ENCODE results near the gene PTBP3. TPM values are rescaled to one million over a fixed set of nuclear protein-coding genes. Genes with fewer than 3 reads are reported as not detected.
"Not testable (repeated sequence)": the region's sequence is repeated elsewhere in the genome, so short reads cannot be mapped to it uniquely, and the experiment has no call there.

PTBP3 gene
- total RNA-seq, 4 donors from 2014 or later = 52.1 to 126 (median 71.0) TPM

DNA sequence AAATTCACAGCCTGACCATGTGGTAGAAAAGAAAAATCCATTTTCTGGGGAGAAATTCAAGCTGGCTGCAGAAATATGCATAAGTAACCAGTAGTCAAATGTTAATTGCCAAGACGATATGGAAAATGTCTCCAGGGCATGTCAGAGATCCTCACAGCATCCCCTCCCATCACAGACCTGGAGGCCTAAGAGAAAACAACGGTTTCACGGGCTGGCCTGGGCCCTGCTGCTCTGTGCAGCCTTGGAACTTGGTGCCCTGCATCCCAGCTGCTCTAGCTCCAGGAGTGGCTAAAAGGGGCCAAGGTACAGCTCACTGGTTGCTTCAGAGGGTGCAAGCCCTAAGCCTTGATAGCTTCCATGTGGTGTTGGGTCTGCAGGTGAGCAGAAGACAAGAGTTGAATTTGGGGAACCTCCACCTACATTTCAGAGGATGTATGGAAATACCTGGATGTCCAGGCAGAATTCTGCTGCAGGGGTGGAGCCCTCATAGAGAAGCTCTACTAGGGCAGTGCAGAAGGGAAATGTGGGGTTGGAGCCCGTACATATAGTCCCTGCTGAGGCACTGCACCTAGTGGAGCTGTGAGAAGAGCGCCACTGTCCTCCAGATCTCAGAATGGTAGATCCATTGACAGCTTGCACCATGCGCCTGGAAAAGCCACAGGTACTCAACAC lies 49.7 kb downstream of the PTBP3 start:
- Histone ChIP-seq H3K4me1 (no peaks in the 10 kb centered on the region), H3K36me3 (peaks cover 0 to 11% (median 0%) of the 10 kb centered on the region in 3 donors), H3K4me3 (no peak overlapping the region), H3K27me3 (no peaks in the 10 kb centered on the region), H3K9me3 (peaks cover 0 to 11% (median 5%) of the 10 kb centered on the region in 4 donors), H3K27ac (no peak overlapping the region)
- no peak for DNase-seq
- no peak for TF ChIP-seq POLR2A (IDR thresholded peaks at IDR 0.05)
- TF ChIP-seq, protein P1, sequence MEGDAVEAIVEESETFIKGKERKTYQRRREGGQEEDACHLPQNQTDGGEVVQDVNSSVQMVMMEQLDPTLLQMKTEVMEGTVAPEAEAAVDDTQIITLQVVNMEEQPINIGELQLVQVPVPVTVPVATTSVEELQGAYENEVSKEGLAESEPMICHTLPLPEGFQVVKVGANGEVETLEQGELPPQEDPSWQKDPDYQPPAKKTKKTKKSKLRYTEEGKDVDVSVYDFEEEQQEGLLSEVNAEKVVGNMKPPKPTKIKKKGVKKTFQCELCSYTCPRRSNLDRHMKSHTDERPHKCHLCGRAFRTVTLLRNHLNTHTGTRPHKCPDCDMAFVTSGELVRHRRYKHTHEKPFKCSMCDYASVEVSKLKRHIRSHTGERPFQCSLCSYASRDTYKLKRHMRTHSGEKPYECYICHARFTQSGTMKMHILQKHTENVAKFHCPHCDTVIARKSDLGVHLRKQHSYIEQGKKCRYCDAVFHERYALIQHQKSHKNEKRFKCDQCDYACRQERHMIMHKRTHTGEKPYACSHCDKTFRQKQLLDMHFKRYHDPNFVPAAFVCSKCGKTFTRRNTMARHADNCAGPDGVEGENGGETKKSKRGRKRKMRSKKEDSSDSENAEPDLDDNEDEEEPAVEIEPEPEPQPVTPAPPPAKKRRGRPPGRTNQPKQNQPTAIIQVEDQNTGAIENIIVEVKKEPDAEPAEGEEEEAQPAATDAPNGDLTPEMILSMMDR (IDR thresholded peaks at IDR 0.05) = no peak

DNA sequence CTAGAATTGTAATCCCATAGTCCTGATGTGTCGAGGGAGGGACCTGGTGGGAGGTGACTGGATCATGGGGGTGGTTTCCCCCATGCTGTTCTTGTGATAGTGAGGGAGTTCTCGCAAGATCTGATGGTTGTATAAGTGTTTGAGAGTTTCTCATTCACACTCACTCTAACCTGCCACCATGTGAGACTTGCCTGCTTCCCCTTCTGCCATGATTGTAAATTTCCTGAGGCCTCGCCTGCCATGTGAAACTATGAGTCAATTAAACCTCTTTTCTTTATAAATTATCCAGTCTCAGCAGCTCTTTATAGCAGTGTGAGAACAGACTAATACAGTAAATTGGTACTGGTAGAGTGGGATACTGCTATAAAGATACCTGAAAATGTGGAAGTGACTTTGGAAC lies 50.6 kb downstream of the PTBP3 start:
- H3K36me3 ChIP-seq = peaks cover 0 to 11% (median 0%) of the 10 kb centered on the region in 3 donors
- not testable (repeated sequence) for H3K4me3 ChIP-seq, DNase-seq

DNA sequence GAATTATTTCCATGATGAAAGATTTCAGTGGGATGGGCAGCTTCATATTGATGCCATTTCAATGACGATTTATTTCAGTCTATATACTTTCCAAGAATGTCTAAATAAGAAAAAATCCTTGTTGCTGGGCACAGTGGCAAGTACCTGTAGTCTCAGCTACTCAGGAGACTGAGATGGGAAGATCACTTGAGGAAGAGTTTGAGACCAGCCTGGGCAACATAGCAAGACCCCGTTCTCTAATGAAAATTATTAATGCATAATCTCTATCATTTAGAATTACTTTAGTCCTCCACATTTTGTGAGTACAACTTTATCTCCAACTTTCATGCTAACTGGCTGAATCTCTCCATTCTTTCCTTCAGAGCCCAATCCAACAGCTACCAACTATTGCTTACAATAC lies 52.5 kb downstream of the PTBP3 start:
- Histone ChIP-seq H3K4me1 (no peaks in the 10 kb centered on the region), H3K4me3 (no peak overlapping the region), H3K36me3 (peaks cover 0 to 11% (median 0%) of the 10 kb centered on the region in 3 donors), H3K27me3 (no peaks in the 10 kb centered on the region), H3K9me3 (peaks cover 0 to 11% (median 5%) of the 10 kb centered on the region in 4 donors), H3K27ac (no peak overlapping the region)
- no peak for TF ChIP-seq POLR2A (IDR thresholded peaks at IDR 0.05)
- TF ChIP-seq, protein P1 (IDR thresholded peaks at IDR 0.05) = no peak
- DNase-seq = no peak

More for the DNA sequence above, 50.6 kb downstream of the PTBP3 start:
- H3K4me1 ChIP-seq, H3K27me3 ChIP-seq, H3K27ac ChIP-seq: not testable (repeated sequence)
- peaks cover 0 to 11% (median 5%) of the 10 kb centered on the region in 4 donors for H3K9me3 ChIP-seq

DNA sequence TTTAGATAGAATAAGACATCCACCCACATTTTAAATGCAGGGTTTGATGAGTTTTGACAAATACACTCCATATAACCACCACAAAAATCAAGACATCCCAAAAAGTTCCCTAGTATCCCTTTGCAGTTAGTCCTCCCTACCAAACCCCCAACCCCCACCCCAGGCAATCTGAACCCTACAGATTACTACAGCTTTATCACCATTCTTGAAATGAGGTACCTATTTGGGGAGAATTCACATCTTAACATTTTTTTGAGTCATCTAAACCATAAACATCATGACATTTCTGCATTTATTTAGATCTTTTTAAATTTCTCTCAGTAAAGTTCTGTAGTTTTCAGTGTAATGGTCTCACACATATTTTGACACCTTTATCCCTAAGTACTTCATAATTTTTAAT lies 53.9 kb downstream of the PTBP3 start:
- H3K27me3 ChIP-seq = no peaks in the 10 kb centered on the region

DNA sequence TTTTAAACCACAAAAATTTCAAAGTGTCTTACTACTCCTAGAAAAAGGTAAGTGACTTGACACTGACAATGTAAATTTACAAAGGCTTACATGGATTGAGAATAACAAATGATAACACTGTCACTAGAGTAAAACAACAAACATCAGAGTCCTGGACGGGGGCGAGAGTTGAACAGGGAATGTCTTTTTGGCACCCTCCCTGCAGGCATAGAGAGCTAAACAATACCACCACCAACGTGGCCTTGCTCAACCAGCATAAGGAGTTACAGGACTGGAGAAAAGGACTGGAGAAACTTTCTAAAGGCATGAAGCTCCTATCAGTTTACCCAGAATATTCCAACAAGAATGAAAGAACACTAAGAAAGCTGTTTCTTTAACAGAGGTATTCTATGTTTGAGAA lies 55.3 kb downstream of the PTBP3 start:
- TF ChIP-seq, protein P1 (IDR thresholded peaks at IDR 0.05) = no peak
- no peak for TF ChIP-seq POLR2A (IDR thresholded peaks at IDR 0.05)
- no peak for DNase-seq
- Histone ChIP-seq H3K36me3 (no peaks in the 10 kb centered on the region), H3K27ac (no peak overlapping the region), H3K27me3 (no peaks in the 10 kb centered on the region), H3K4me3 (no peak overlapping the region), H3K4me1 (no peaks in the 10 kb centered on the region), H3K9me3 (no peaks in the 10 kb centered on the region)

More for the DNA sequence above, 53.9 kb downstream of the PTBP3 start:
- no peak overlapping the region for H3K27ac ChIP-seq
- H3K9me3 ChIP-seq = peaks cover 0 to 11% (median 5%) of the 10 kb centered on the region in 4 donors
- H3K4me3 ChIP-seq = no peak overlapping the region
- TF ChIP-seq, protein P1 (IDR thresholded peaks at IDR 0.05) = no peak
- TF ChIP-seq POLR2A (IDR thresholded peaks at IDR 0.05) = no peak
- no peak for DNase-seq
- H3K36me3 ChIP-seq = peaks cover 0 to 10% (median 0%) of the 10 kb centered on the region in 3 donors
- H3K4me1 ChIP-seq = no peaks in the 10 kb centered on the region

DNA sequence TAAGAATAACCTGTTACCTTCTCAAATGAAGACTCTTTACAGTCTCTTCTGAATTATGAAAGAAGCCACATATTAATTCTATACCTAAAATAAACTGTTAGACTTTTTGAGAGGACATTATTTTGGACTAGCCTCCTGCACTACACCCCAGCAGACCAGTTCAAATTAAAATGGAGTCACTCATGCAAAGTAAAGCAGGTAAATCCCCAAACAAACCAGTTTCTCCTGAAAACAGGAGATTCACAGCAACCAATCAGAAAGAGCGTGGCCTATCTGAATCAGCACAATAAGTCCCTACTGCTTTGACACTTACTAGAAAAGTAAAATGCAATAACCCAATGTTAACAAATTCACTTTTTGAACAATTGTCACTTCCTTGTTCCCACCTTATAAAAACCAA lies 58.8 kb downstream of the PTBP3 start:
- DNase-seq = no peak
- H3K27ac ChIP-seq = no peak overlapping the region
- TF ChIP-seq, protein P1 (IDR thresholded peaks at IDR 0.05) = no peak
- no peak for TF ChIP-seq POLR2A (IDR thresholded peaks at IDR 0.05)
- no peak overlapping the region for H3K4me3 ChIP-seq
- no peaks in the 10 kb centered on the region for H3K4me1 ChIP-seq
- no peaks in the 10 kb centered on the region for H3K36me3 ChIP-seq
- H3K9me3 ChIP-seq = no peaks in the 10 kb centered on the region
- no peaks in the 10 kb centered on the region for H3K27me3 ChIP-seq
